Fibroblast of lung (primary cell): ENCODE data around the gene C3orf33.

Source experiments
- EZH2 ChIP-seq: IDR thresholded peaks from 2 replicates; pipeline ENCODE4 v1.5.1; 2012; ENCODE audit warnings: low read length, control low read depth, mild to moderate bottlenecking; ENCODE audit errors: missing control alignments
- TF ChIP-seq, protein P1 (sequence below), 2 donors: IDR thresholded peaks in 1 of 2; conservative IDR thresholded peaks in 1 of 2; 1 replicate in 1 of 2; 2 replicates in 1 of 2; pipeline ENCODE4 v1.5.1; 2011 to 2012; ENCODE audit warnings: low read length in 2 of 2, control low read depth in 1 of 2, inconsistent platforms in 1 of 2, low read depth in 1 of 2, mild to moderate bottlenecking in 1 of 2

DNA sequence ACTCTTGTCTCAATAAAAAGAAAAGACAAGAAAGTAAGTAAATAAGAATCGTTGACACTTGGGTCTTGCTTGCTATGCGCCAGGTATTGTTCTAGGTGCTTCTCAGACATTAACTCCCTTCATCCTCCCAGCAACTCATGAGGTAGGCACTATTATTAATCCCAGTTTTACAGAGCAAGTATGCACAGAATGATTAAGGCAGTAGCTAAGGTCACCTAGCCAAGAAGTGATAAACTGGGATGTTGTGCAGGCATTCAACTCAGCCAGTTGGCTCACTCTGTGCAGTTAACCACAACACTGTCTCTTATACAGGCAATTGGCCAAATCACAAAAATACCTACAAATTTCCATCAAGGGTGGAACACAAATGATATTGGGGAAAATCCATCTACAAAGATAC, 1.7 kb upstream of the C3orf33 start:
- no peak for TF ChIP-seq EZH2
- TF ChIP-seq, protein P1, sequence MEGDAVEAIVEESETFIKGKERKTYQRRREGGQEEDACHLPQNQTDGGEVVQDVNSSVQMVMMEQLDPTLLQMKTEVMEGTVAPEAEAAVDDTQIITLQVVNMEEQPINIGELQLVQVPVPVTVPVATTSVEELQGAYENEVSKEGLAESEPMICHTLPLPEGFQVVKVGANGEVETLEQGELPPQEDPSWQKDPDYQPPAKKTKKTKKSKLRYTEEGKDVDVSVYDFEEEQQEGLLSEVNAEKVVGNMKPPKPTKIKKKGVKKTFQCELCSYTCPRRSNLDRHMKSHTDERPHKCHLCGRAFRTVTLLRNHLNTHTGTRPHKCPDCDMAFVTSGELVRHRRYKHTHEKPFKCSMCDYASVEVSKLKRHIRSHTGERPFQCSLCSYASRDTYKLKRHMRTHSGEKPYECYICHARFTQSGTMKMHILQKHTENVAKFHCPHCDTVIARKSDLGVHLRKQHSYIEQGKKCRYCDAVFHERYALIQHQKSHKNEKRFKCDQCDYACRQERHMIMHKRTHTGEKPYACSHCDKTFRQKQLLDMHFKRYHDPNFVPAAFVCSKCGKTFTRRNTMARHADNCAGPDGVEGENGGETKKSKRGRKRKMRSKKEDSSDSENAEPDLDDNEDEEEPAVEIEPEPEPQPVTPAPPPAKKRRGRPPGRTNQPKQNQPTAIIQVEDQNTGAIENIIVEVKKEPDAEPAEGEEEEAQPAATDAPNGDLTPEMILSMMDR (conservative IDR thresholded peaks at IDR 0.05 in 1 of 2, IDR thresholded peaks at IDR 0.05 in 1 of 2; ENCODE audit: low read depth in 1 of 2, low read length in 2 of 2) = no peak
